ENCODE data around the gene UBXN2A. TPM values are rescaled to one million over a fixed set of nuclear protein-coding genes. Genes with fewer than 3 reads are reported as not detected.

UBXN2A gene
- total and polyA plus RNA-seq, 4 donors = 2.7 to 6.3 (median 4.9) TPM

DNA sequence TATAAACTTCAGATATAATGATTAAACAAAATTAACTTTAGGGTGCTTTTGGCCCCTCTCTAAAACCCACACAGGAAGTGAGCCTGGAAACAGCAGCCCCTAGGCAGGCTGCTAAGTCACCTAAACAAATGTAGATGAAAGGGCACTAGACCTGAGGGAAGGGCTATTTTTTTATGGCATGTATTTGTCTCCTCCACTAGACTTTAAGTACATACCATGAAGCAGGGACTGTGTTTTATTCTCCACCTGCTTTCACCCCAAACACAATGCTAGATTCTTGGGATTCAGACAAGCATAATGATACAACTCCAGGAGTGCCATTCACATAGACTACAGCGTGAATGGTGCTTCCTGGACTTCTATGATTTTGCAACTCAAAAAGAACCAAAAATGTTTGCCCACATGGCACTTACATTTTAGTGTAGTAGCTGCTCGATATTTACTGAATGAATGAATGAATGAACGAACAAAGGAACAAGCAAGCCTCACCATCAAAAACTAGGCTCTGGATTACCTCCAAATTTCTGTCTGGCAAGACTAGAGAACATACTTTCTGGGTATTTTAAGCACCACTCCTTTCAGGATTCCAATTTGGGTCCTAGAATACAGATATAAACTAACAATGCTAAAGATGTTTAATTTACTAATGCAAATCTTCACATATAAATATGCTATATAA lies 23.4 kb upstream of the UBXN2A start (continued):
- TF ChIP-seq, protein P1, sequence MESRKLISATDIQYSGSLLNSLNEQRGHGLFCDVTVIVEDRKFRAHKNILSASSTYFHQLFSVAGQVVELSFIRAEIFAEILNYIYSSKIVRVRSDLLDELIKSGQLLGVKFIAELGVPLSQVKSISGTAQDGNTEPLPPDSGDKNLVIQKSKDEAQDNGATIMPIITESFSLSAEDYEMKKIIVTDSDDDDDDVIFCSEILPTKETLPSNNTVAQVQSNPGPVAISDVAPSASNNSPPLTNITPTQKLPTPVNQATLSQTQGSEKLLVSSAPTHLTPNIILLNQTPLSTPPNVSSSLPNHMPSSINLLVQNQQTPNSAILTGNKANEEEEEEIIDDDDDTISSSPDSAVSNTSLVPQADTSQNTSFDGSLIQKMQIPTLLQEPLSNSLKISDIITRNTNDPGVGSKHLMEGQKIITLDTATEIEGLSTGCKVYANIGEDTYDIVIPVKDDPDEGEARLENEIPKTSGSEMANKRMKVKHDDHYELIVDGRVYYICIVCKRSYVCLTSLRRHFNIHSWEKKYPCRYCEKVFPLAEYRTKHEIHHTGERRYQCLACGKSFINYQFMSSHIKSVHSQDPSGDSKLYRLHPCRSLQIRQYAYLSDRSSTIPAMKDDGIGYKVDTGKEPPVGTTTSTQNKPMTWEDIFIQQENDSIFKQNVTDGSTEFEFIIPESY (IDR thresholded peaks at IDR 0.05) = no peak

- 95% methylated on average over 8 of the region's 8 CpGs for whole genome bisulfite sequencing
- no peak overlapping the region for H3K9ac ChIP-seq (ENCODE audit: low read depth in 1 of 2, low read length in 2 of 2)
- H3K4me3 ChIP-seq (ENCODE audit: low read depth in 1 of 3, low read length in 3 of 3) = no peak overlapping the region
- TF ChIP-seq NR2F2 (IDR thresholded peaks at IDR 0.05) = no peak
- TF ChIP-seq, protein P1 (IDR thresholded peaks at IDR 0.05) = no peak
- TF ChIP-seq FOXA1 (IDR thresholded peaks at IDR 0.05) = no peak
- no peak for TF ChIP-seq EGR1 (IDR thresholded peaks at IDR 0.05; ENCODE audit: low read depth in 2 of 2)
- TF ChIP-seq, protein P2, sequence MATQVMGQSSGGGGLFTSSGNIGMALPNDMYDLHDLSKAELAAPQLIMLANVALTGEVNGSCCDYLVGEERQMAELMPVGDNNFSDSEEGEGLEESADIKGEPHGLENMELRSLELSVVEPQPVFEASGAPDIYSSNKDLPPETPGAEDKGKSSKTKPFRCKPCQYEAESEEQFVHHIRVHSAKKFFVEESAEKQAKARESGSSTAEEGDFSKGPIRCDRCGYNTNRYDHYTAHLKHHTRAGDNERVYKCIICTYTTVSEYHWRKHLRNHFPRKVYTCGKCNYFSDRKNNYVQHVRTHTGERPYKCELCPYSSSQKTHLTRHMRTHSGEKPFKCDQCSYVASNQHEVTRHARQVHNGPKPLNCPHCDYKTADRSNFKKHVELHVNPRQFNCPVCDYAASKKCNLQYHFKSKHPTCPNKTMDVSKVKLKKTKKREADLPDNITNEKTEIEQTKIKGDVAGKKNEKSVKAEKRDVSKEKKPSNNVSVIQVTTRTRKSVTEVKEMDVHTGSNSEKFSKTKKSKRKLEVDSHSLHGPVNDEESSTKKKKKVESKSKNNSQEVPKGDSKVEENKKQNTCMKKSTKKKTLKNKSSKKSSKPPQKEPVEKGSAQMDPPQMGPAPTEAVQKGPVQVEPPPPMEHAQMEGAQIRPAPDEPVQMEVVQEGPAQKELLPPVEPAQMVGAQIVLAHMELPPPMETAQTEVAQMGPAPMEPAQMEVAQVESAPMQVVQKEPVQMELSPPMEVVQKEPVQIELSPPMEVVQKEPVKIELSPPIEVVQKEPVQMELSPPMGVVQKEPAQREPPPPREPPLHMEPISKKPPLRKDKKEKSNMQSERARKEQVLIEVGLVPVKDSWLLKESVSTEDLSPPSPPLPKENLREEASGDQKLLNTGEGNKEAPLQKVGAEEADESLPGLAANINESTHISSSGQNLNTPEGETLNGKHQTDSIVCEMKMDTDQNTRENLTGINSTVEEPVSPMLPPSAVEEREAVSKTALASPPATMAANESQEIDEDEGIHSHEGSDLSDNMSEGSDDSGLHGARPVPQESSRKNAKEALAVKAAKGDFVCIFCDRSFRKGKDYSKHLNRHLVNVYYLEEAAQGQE (IDR thresholded peaks at IDR 0.05) = no peak
- TF ChIP-seq RAD21 (IDR thresholded peaks at IDR 0.05) = no peak
- TF ChIP-seq GABPA (IDR thresholded peaks at IDR 0.05 in 1 of 2, conservative IDR thresholded peaks at IDR 0.05 in 1 of 2) = no peak
- no peak for TF ChIP-seq YY1 (IDR thresholded peaks at IDR 0.05)
- TF ChIP-seq HNF4A (conservative IDR thresholded peaks at IDR 0.05) = no peak
- TF ChIP-seq SP1 (IDR thresholded peaks at IDR 0.05) = no peak
- no peak for TF ChIP-seq MAX (IDR thresholded peaks at IDR 0.05)
- TF ChIP-seq, protein P3, sequence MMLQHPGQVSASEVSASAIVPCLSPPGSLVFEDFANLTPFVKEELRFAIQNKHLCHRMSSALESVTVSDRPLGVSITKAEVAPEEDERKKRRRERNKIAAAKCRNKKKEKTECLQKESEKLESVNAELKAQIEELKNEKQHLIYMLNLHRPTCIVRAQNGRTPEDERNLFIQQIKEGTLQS (IDR thresholded peaks at IDR 0.05) = no peak
- no peak for TF ChIP-seq FOXA2 (IDR thresholded peaks at IDR 0.05)
- TF ChIP-seq, protein P4, sequence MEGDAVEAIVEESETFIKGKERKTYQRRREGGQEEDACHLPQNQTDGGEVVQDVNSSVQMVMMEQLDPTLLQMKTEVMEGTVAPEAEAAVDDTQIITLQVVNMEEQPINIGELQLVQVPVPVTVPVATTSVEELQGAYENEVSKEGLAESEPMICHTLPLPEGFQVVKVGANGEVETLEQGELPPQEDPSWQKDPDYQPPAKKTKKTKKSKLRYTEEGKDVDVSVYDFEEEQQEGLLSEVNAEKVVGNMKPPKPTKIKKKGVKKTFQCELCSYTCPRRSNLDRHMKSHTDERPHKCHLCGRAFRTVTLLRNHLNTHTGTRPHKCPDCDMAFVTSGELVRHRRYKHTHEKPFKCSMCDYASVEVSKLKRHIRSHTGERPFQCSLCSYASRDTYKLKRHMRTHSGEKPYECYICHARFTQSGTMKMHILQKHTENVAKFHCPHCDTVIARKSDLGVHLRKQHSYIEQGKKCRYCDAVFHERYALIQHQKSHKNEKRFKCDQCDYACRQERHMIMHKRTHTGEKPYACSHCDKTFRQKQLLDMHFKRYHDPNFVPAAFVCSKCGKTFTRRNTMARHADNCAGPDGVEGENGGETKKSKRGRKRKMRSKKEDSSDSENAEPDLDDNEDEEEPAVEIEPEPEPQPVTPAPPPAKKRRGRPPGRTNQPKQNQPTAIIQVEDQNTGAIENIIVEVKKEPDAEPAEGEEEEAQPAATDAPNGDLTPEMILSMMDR (IDR thresholded peaks at IDR 0.05; ENCODE audit: low read depth, low read length, missing input control) = no peak
- TF ChIP-seq HNF4G (IDR thresholded peaks at IDR 0.05) = no peak
- no peak for TF ChIP-seq RXRA (IDR thresholded peaks at IDR 0.05)
- no peak for TF ChIP-seq TAF1 (conservative IDR thresholded peaks at IDR 0.05)
- no peaks in the 10 kb centered on the region for H3K9me3 ChIP-seq (ENCODE audit: control insufficient read depth in 4 of 4, low read length in 3 of 4)
- DNase-seq (ENCODE audit: low spot score) = no peak
- peaks cover 0 to 2% (median 0%) of the 10 kb centered on the region in 4 donors for H3K4me1 ChIP-seq (ENCODE audit: control insufficient read depth in 4 of 4, insufficient read depth in 4 of 4, low read length in 3 of 4)
- no peak overlapping the region for H3K27ac ChIP-seq (ENCODE audit: low read depth in 1 of 2, low read length in 2 of 2)
- H3K27me3 ChIP-seq (ENCODE audit: control insufficient read depth in 4 of 4, insufficient read depth in 4 of 4, low read length in 3 of 4) = no peaks in the 10 kb centered on the region
- H3K36me3 ChIP-seq (ENCODE audit: control insufficient read depth in 4 of 4, insufficient read depth in 3 of 4, low read depth in 1 of 4, low read length in 3 of 4) = no peaks in the 10 kb centered on the region
Measured at GRCh38 chr2:23918837-23919489, 21.3 kb upstream of the UBXN2A start.

Measured in liver (tissue), 9 donors.